Measurements from ENCODE around the gene DIO3. TPM values are rescaled to one million over a fixed set of nuclear protein-coding genes. Genes with fewer than 3 reads are reported as not detected.

Gene DIO3
- total RNA-seq, 1 donor from 2014 or later, result 0.24 TPM

GRCh38 chr14:101556566-101557320, 4.6 kb upstream of the DIO3 start:
- DNase-seq (ENCODE audit: missing footprints) (no peak), ATAC-seq (no peak)

GRCh38 chr14:101557321-101557695, 4.0 kb upstream of the DIO3 start:
- no peak for ATAC-seq
- DNase-seq (ENCODE audit: missing footprints), result no peak
- intact Hi-C loops (cut with DNase I), result loop anchor here (5.0 kb wide), 1 partner anchor 60 kb away; no protein-coding TSS in a partner anchor

More at GRCh38 chr14:101556566-101557320, 4.6 kb upstream of the DIO3 start:
- intact Hi-C loops (cut with DNase I), result loop anchor here (5.0 kb wide), 1 partner anchor 59 kb away; no protein-coding TSS in a partner anchor

GRCh38 chr14:101557811-101558738, 3.2 kb upstream of the DIO3 start:
- intact Hi-C loops (cut with DNase I), result loop anchor here (5.0 kb wide), 1 partner anchor 61 kb away; no protein-coding TSS in a partner anchor
- peak; percentile 70 for DNase-seq (ENCODE audit: missing footprints)

GRCh38 chr14:101558739-101559240, 2.5 kb upstream of the DIO3 start:
- ATAC-seq, result no peak

More at GRCh38 chr14:101557811-101558738, 3.2 kb upstream of the DIO3 start:
- peak; percentile 6 for ATAC-seq

GRCh38 chr14:101559250-101559623, 2.1 kb upstream of the DIO3 start:
- DNase-seq (ENCODE audit: missing footprints), result no peak
- intact Hi-C loops (cut with DNase I), result loop anchor here (5.0 kb wide), 1 partner anchor 62 kb away; no protein-coding TSS in a partner anchor
- no peak for ATAC-seq

More at GRCh38 chr14:101558739-101559240, 2.5 kb upstream of the DIO3 start:
- intact Hi-C loops (cut with DNase I), result loop anchor here (5.0 kb wide), 1 partner anchor 61 kb away; no protein-coding TSS in a partner anchor
- no peak for DNase-seq (ENCODE audit: missing footprints)

- intact Hi-C loops (cut with DNase I), result loop anchor here (5.0 kb wide), 1 partner anchor 63 kb away; no protein-coding TSS in a partner anchor
- DNase-seq (ENCODE audit: missing footprints) (no peak), ATAC-seq (peak; percentile 84)
These were observed 1.4 kb upstream of the DIO3 start for GRCh38 chr14:101559624-101560533.

GRCh38 chr14:101560534-101561113, 671 bp upstream of the DIO3 start:
- DNase-seq (ENCODE audit: missing footprints) (no peak), ATAC-seq (no peak)
- intact Hi-C loops (cut with DNase I), result no loop called here

GRCh38 chr14:101561897-101562490, 699 bp downstream of the DIO3 start:
- ATAC-seq, result no peak
- intact Hi-C loops (cut with DNase I), result no loop called here
- no peak for DNase-seq (ENCODE audit: missing footprints)

GRCh38 chr14:101562659-101563351, 1.5 kb downstream of the DIO3 start:
- DNase-seq (ENCODE audit: missing footprints) (no peak), ATAC-seq (no peak)
- intact Hi-C loops (cut with DNase I), result no loop called here

GRCh38 chr14:101563352-101563653, 2.0 kb downstream of the DIO3 start:
- intact Hi-C loops (cut with DNase I), result no loop called here
- ATAC-seq (no peak), DNase-seq (ENCODE audit: missing footprints) (no peak)

- no peak for DNase-seq (ENCODE audit: missing footprints)
- no peak for ATAC-seq
- intact Hi-C loops (cut with DNase I), result no loop called here
These were observed 2.6 kb downstream of the DIO3 start for GRCh38 chr14:101563654-101564443.

- intact Hi-C loops (cut with DNase I), result no loop called here
- ATAC-seq (no peak), DNase-seq (ENCODE audit: missing footprints) (no peak)
These were observed 3.1 kb downstream of the DIO3 start for GRCh38 chr14:101564444-101564776.

GRCh38 chr14:101564819-101565698, 3.8 kb downstream of the DIO3 start:
- ATAC-seq, result no peak
- intact Hi-C loops (cut with DNase I), result no loop called here
- DNase-seq (ENCODE audit: missing footprints), result peak; percentile 72

GRCh38 chr14:101567252-101567651, 6.0 kb downstream of the DIO3 start:
- intact Hi-C loops (cut with DNase I), result no loop called here
- ATAC-seq, result no peak
- no peak for DNase-seq (ENCODE audit: missing footprints)

- ATAC-seq (no peak), DNase-seq (ENCODE audit: missing footprints) (no peak)
- intact Hi-C loops (cut with DNase I), result no loop called here
These were observed 9.7 kb downstream of the DIO3 start for GRCh38 chr14:101571004-101571403.

Measured in Right ventricle myocardium inferior (tissue), 1 donor.